ENCODE data around the gene KCNN4.

KCNN4 gene

DNA sequence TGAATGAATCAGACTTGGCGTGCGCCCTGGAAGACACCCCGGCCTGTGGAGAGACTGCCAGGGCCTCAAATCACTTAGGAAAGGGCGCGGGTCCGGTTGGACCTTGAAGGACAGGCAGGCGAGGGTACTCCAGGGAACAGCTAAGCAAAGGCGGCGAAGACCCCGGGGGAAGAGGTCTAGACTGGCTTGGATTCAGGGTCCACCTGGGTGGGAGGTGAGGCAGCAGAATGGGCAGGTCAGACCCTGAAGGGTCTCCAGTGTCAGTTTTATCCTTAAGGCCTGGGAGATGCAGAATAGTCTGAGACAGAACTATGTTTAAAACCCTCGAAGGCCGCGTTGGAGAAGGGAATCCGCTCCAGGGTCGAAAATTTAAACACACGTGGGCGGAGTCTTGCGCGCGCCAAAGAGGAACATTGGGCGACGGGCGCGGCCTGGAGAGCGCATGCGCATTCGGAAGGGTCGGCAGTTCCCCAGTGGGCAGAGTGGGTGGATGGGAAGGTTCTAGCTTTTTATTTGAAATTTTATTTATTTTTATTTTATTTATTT is 25.4 kb downstream of the KCNN4 start:
- peak overlapping the region; percentile 71 for H3K4me2 ChIP-seq (ENCODE audit: insufficient read depth, low read length)
- peaks cover 52% of the 10 kb centered on the region for H3K79me2 ChIP-seq (ENCODE audit: insufficient read depth, low read length)
- H4K20me1 ChIP-seq (ENCODE audit: insufficient read depth, low read length), result peaks cover 16% of the 10 kb centered on the region; the same call in 1 of the 2 replicates
- peaks cover 34% of the 10 kb centered on the region for H3K4me1 ChIP-seq (ENCODE audit: insufficient read depth, low read length)
- H2AFZ ChIP-seq (ENCODE audit: low read depth, low read length), result peak overlapping the region; percentile 75
- ATAC-seq (ENCODE audit: insufficient read depth, low read depth), result peak; percentile 52
- peaks cover 33% of the 10 kb centered on the region for H3K36me3 ChIP-seq (ENCODE audit: insufficient read depth, low read length)
- peak overlapping the region; percentile 72 to 79 for H3K4me3 ChIP-seq (ENCODE audit: low read depth in 1 of 2, low read length in 2 of 2)
- TF ChIP-seq EZH2 (IDR thresholded peaks at IDR 0.05; ENCODE audit: borderline replicate concordance, low read depth, low read length, severe bottlenecking) (no peak), CTCF (IDR thresholded peaks at IDR 0.05; ENCODE audit: borderline replicate concordance, extremely low read depth, low read length, poor library complexity, severe bottlenecking) (no peak)
- no peaks in the 10 kb centered on the region for H3K9me3 ChIP-seq (ENCODE audit: insufficient read depth, low read length, severe bottlenecking)
- H3K27me3 ChIP-seq (ENCODE audit: insufficient read depth, low read length, poor library complexity), result no peaks in the 10 kb centered on the region
- H3K9ac ChIP-seq (ENCODE audit: low read depth, low read length), result peak overlapping the region; percentile 98
- peak overlapping the region; percentile 99 for H3K27ac ChIP-seq (ENCODE audit: low read length)
- peak; percentile 87 for DNase-seq

- H3K36me3 ChIP-seq (ENCODE audit: insufficient read depth, low read length), result peaks cover 40% of the 10 kb centered on the region
- peak; percentile 86 for ATAC-seq (ENCODE audit: insufficient read depth, low read depth)
- no peaks in the 10 kb centered on the region for H3K27me3 ChIP-seq (ENCODE audit: insufficient read depth, low read length, poor library complexity)
- peaks cover 59% of the 10 kb centered on the region for H3K79me2 ChIP-seq (ENCODE audit: insufficient read depth, low read length)
- peak within 1 kb of the TSS; percentile 98 for H3K9ac ChIP-seq (ENCODE audit: low read depth, low read length)
- peak within 1 kb of the TSS; percentile 99 for H3K27ac ChIP-seq (ENCODE audit: low read length)
- H4K20me1 ChIP-seq (ENCODE audit: insufficient read depth, low read length), result peaks cover 19% of the 10 kb centered on the region; the same call in 1 of the 2 replicates
- H3K4me2 ChIP-seq (ENCODE audit: insufficient read depth, low read length), result peak within 1 kb of the TSS; percentile 71
- peak within 1 kb of the TSS; percentile 79 to 82 for H3K4me3 ChIP-seq (ENCODE audit: low read depth in 1 of 2, low read length in 2 of 2)
- peak; percentile 98 for DNase-seq
- H3K4me1 ChIP-seq (ENCODE audit: insufficient read depth, low read length), result peaks cover 34% of the 10 kb centered on the region
- no peak for TF ChIP-seq CTCF (IDR thresholded peaks at IDR 0.05; ENCODE audit: borderline replicate concordance, extremely low read depth, low read length, poor library complexity, severe bottlenecking)
- TF ChIP-seq EZH2 (IDR thresholded peaks at IDR 0.05; ENCODE audit: borderline replicate concordance, low read depth, low read length, severe bottlenecking), result no peak
- peak within 1 kb of the TSS; percentile 89 for H2AFZ ChIP-seq (ENCODE audit: low read depth, low read length)
- H3K9me3 ChIP-seq (ENCODE audit: insufficient read depth, low read length, severe bottlenecking), result no peaks in the 10 kb centered on the region
Observed at GRCh38 chr19:43754503-43755255, 26.1 kb downstream of the KCNN4 start, which contains the start of gene SMG9. Gene SMG9, minus strand, starts transcription at chr19:43754962. Its CDS starts 4,221 bp downstream, at chr19:43750741.

DNA sequence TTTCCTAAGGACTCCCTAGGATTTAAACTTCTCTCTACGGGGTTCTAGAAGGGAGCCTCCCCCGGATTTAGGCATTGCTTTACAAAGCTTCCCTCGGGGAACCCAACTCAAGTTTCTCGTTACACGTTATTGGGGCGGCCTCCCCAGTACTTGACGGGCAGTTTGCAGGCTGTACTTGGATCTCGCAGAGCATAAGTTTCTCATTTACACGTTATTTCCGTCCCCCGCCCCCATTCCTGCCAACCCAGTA is 26.6 kb downstream of the KCNN4 start:
- Histone ChIP-seq H3K9ac (ENCODE audit: low read depth, low read length) (peak overlapping the region; percentile 98), H4K20me1 (ENCODE audit: insufficient read depth, low read length) (peaks cover 20% of the 10 kb centered on the region; the same call in 1 of the 2 replicates), H3K27ac (ENCODE audit: low read length) (peak overlapping the region; percentile 99), H3K79me2 (ENCODE audit: insufficient read depth, low read length) (peaks cover 61% of the 10 kb centered on the region), H3K4me3 (ENCODE audit: low read depth in 1 of 2, low read length in 2 of 2) (peak overlapping the region; percentile 79 to 82), H3K36me3 (ENCODE audit: insufficient read depth, low read length) (peaks cover 45% of the 10 kb centered on the region), H3K27me3 (ENCODE audit: insufficient read depth, low read length, poor library complexity) (no peaks in the 10 kb centered on the region), H3K9me3 (ENCODE audit: insufficient read depth, low read length, severe bottlenecking) (no peaks in the 10 kb centered on the region), H2AFZ (ENCODE audit: low read depth, low read length) (peak overlapping the region; percentile 89), H3K4me1 (ENCODE audit: insufficient read depth, low read length) (peaks cover 34% of the 10 kb centered on the region), H3K4me2 (ENCODE audit: insufficient read depth, low read length) (peak overlapping the region; percentile 71)
- ATAC-seq (ENCODE audit: insufficient read depth, low read depth) (no peak), DNase-seq (no peak)
- TF ChIP-seq EZH2 (IDR thresholded peaks at IDR 0.05; ENCODE audit: borderline replicate concordance, low read depth, low read length, severe bottlenecking) (no peak), CTCF (IDR thresholded peaks at IDR 0.05; ENCODE audit: borderline replicate concordance, extremely low read depth, low read length, poor library complexity, severe bottlenecking) (no peak)

Measured in DND-41 (cell line).